Body of pancreas (tissue), 4 donors: ENCODE measurements around the gene MUC21.

Experiments used
- CTCF ChIP-seq, 7 experiments: fragments of 450-650 bp in 4 of 7; fragments of 200-600 bp in 3 of 7; sonication (generic) in 3 of 7; IDR thresholded peaks; one replicate each; pipeline ENCODE4 v1.5.1; 2016 to 2019; ENCODE audit warnings: antibody characterized with exemption in 7 of 7
- POLR2A ChIP-seq, 3 donors: fragments of 450-650 bp; IDR thresholded peaks; one replicate each; pipeline ENCODE4 v1.6.1; 2016; ENCODE audit warnings: antibody characterized with exemption in 3 of 3, mild to moderate bottlenecking in 2 of 3

GRCh38 chr6:30938730-30939129, 44.8 kb upstream of the MUC21 start:
- TF ChIP-seq CTCF (IDR thresholded peaks at IDR 0.05): no peak
- TF ChIP-seq POLR2A (IDR thresholded peaks at IDR 0.05): no peak
